H9 (cell line): ENCODE data around the gene TPH1. TPM values are rescaled to one million over a fixed set of nuclear protein-coding genes. Genes with fewer than 3 reads are reported as not detected.

Experiments used
- DNase-seq: peaks from one replicate; pipeline ENCODE4 v3.0.0-alpha.2; 2017
- H2AFZ ChIP-seq: one replicate; pipeline ENCODE4 v1.6.1; 2013; ENCODE audit warnings: mild to moderate bottlenecking, low read length, control low read depth, moderate library complexity
- H2AK5ac ChIP-seq: 2 replicates; pipeline ENCODE4 v1.6.1; 2013; ENCODE audit warnings: low read length, control low read depth, mixed read lengths; ENCODE audit not compliant: insufficient read length
- H2BK120ac ChIP-seq: one replicate; pipeline ENCODE4 v1.6.1; 2013; ENCODE audit warnings: low read depth, mild to moderate bottlenecking, low read length, control low read depth, inconsistent platforms; ENCODE audit not compliant: poor library complexity, severe bottlenecking
- H2BK12ac ChIP-seq: 2 replicates; pipeline ENCODE4 v1.6.1; 2013; ENCODE audit warnings: low read length, control low read depth, mixed read lengths, low read depth; ENCODE audit not compliant: insufficient read length
- H2BK15ac ChIP-seq: 2 replicates; pipeline ENCODE4 v1.6.1; 2013; ENCODE audit warnings: low read depth, low read length, control low read depth
- H2BK20ac ChIP-seq: one replicate; pipeline ENCODE4 v1.6.1; 2013; ENCODE audit warnings: low read depth, mild to moderate bottlenecking, low read length, control low read depth, inconsistent platforms; ENCODE audit not compliant: poor library complexity, severe bottlenecking
- H2BK5ac ChIP-seq: 2 replicates; pipeline ENCODE4 v1.6.1; 2013; ENCODE audit warnings: low read length, control low read depth, mixed read lengths; ENCODE audit not compliant: insufficient read length
- H3K14ac ChIP-seq: 2 replicates; pipeline ENCODE4 v1.6.1; 2013; ENCODE audit warnings: low read length, control low read depth; ENCODE audit not compliant: insufficient read depth
- H3K18ac ChIP-seq: 2 replicates; pipeline ENCODE4 v1.6.1; 2013; ENCODE audit warnings: low read depth, mild to moderate bottlenecking, mixed read lengths, low read length, control low read depth; ENCODE audit not compliant: insufficient read length
- H3K23ac ChIP-seq: 2 replicates; pipeline ENCODE4 v1.6.1; 2013; ENCODE audit warnings: low read length, control low read depth, mixed read lengths, low read depth; ENCODE audit not compliant: insufficient read length
- H3K23me2 ChIP-seq: 2 replicates; pipeline ENCODE4 v1.6.1; 2013; ENCODE audit warnings: low read depth, mild to moderate bottlenecking, mixed read lengths, low read length, control low read depth; ENCODE audit not compliant: insufficient read length, poor library complexity, severe bottlenecking
- H3K27ac ChIP-seq: 2 replicates; pipeline ENCODE4 v1.5.1; 2013; ENCODE audit warnings: low read length, control low read depth, mixed read lengths, low read depth; ENCODE audit not compliant: insufficient read length
- H3K27me3 ChIP-seq: 2 replicates; pipeline ENCODE4 v1.6.1; 2013; ENCODE audit warnings: low read length, control low read depth, inconsistent platforms; ENCODE audit not compliant: insufficient read depth
- H3K4ac ChIP-seq: 2 replicates; pipeline ENCODE4 v1.6.1; 2013; ENCODE audit warnings: low read depth, mild to moderate bottlenecking, control low read depth, inconsistent platforms, low read length, moderate library complexity
- H3K4me1 ChIP-seq: 2 replicates; pipeline ENCODE4 v1.6.1; 2013; ENCODE audit warnings: low read length, control low read depth, inconsistent platforms; ENCODE audit not compliant: insufficient read depth
- H3K4me2 ChIP-seq: 2 replicates; pipeline ENCODE4 v1.6.1; 2013; ENCODE audit warnings: low read length, control low read depth, mixed read lengths; ENCODE audit not compliant: insufficient read length, insufficient read depth
- H3K56ac ChIP-seq: 2 replicates; pipeline ENCODE4 v1.6.1; 2013; ENCODE audit warnings: low read depth, mild to moderate bottlenecking, mixed read lengths, low read length, control low read depth; ENCODE audit not compliant: insufficient read length
- H3K79me1 ChIP-seq: 2 replicates; pipeline ENCODE4 v1.6.1; 2013; ENCODE audit warnings: low read depth, mild to moderate bottlenecking, moderate library complexity, low read length, control low read depth, inconsistent platforms; ENCODE audit not compliant: insufficient read depth, poor library complexity, severe bottlenecking
- H3K79me2 ChIP-seq: 2 replicates; pipeline ENCODE4 v1.6.1; 2013; ENCODE audit warnings: low read length, control low read depth, inconsistent platforms; ENCODE audit not compliant: insufficient read depth
- H3K9ac ChIP-seq: 2 replicates; pipeline ENCODE4 v1.6.1; 2013; ENCODE audit warnings: low read length, control low read depth, mixed read lengths; ENCODE audit not compliant: insufficient read length; ENCODE audit errors: extremely low read depth
- H3K9me3 ChIP-seq: one replicate; pipeline ENCODE4 v1.6.1; 2013; ENCODE audit warnings: low read depth, low read length, inconsistent platforms; ENCODE audit not compliant: control insufficient read depth
- H3T11ph ChIP-seq: one replicate; pipeline ENCODE4 v1.6.1; 2013; ENCODE audit warnings: mild to moderate bottlenecking, low read length, control low read depth, inconsistent platforms
- H4K20me1 ChIP-seq: one replicate; pipeline ENCODE4 v1.6.1; 2013; ENCODE audit not compliant: control insufficient read depth, insufficient read length, insufficient read depth
- H4K5ac ChIP-seq: 2 replicates; pipeline ENCODE4 v1.6.1; 2013; ENCODE audit warnings: low read depth, mild to moderate bottlenecking, mixed read lengths, low read length, control low read depth; ENCODE audit not compliant: insufficient read length
- H4K8ac ChIP-seq: replicated peaks from 2 replicates; pipeline ENCODE4 v1.6.1; 2013; ENCODE audit warnings: low read length, control low read depth, mixed read lengths, low read depth; ENCODE audit not compliant: insufficient read length
- H4K91ac ChIP-seq: 2 replicates; pipeline ENCODE4 v1.6.1; 2013; ENCODE audit warnings: low read depth, mild to moderate bottlenecking, moderate library complexity, mixed read lengths, low read length, control low read depth; ENCODE audit not compliant: insufficient read length
- H3K27ac Mint-ChIP-seq, 3 experiments: 2 replicates in 2 of 3; 3 replicates in 1 of 3; pipeline ENCODE4 v1.8.0; 2020 to 2021; ENCODE audit warnings: mixed read lengths in 3 of 3, mild to moderate bottlenecking in 1 of 3, moderate library complexity in 1 of 3
- H3K27me3 Mint-ChIP-seq: 2 replicates; pipeline ENCODE4 v1.8.0; 2021; ENCODE audit warnings: low read depth, mild to moderate bottlenecking, moderate library complexity, mixed read lengths
- H3K36me3 Mint-ChIP-seq, 3 experiments: 2 replicates in 2 of 3; 3 replicates in 1 of 3; pipeline ENCODE4 v1.8.0; 2020 to 2021; ENCODE audit warnings: low read depth in 3 of 3, mixed read lengths in 3 of 3; ENCODE audit not compliant: insufficient read depth in 1 of 3
- H3K4me1 Mint-ChIP-seq, 2 experiments: 2 replicates each; pipeline ENCODE4 v1.8.0; 2020; ENCODE audit warnings: mixed read lengths in 2 of 2
- H3K4me3 Mint-ChIP-seq, 2 experiments: 2 replicates in 1 of 2; 3 replicates in 1 of 2; pipeline ENCODE4 v1.8.0; 2020 to 2021; ENCODE audit warnings: mild to moderate bottlenecking in 2 of 2, mixed read lengths in 2 of 2, moderate library complexity in 1 of 2
- H3K9me3 Mint-ChIP-seq, 2 experiments: 2 replicates in 1 of 2; 3 replicates in 1 of 2; pipeline ENCODE4 v1.8.0; 2020; ENCODE audit warnings: mild to moderate bottlenecking in 2 of 2, mixed read lengths in 2 of 2, moderate library complexity in 1 of 2
- WGBS: extraction: QIAGEN DNeasy Blood & Tissue Kit; methylation state at CpG from one replicate; pipeline ENCODE4 v1.1.7; 2013; ENCODE audit warnings: missing lambda C conversion rate, low lambda C conversion rate, mixed read lengths; ENCODE audit not compliant: insufficient read length; ENCODE audit errors: extremely low coverage; 5-methylcytosine and 5-hydroxymethylcytosine counted together
- total RNA-seq: library from RNA; stranded (reverse); gene quantifications from 2 replicates; pipeline ENCODE4 v1.2.1, GENCODE V29; 2021
- TF ChIP-seq, protein P1 (sequence below): fragments of 200-600 bp; sonication (generic); conservative IDR thresholded peaks from 3 replicates; pipeline ENCODE4 v1.8.0; 2021; ENCODE audit warnings: antibody characterized with exemption, mild to moderate bottlenecking

The TPH1 gene
- total RNA-seq, 1 experiment from 2014 or later: 0.17 TPM

DNA sequence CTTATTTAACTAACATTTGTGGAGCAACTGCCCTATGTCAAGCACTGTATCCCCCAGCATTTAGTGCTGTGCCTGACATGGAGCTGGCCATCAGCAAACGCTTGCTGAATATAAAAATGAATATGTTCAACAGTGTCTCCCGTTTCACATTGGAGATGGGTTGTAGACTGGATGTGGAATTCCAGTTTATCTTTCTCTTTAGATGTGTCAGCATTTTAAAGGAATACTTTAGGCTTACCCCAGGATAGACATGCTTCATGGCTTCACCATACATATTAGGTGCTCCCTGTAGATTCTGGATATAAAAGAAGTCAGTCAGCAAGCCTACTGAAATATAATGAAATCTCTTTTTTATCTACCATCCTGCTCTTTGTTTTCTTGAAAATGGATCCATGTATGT lies 21.3 kb upstream of the TPH1 start:
- Histone ChIP-seq H3K27ac (no peak overlapping the region), H3K79me1 (no peaks in the 10 kb centered on the region), H3K9me3 (no peaks in the 10 kb centered on the region), H2AK5ac (no peak overlapping the region), H4K20me1 (no peaks in the 10 kb centered on the region), H2BK120ac (no peak overlapping the region), H3K23me2 (no peaks in the 10 kb centered on the region), H4K8ac (no peak overlapping the region), H3K4ac (no peak overlapping the region), H3K18ac (no peak overlapping the region), H3K56ac (no peak overlapping the region), H3K27me3 (no peaks in the 10 kb centered on the region), H3K79me2 (no peaks in the 10 kb centered on the region), H4K5ac (no peak overlapping the region), H3K9ac (no peak overlapping the region), H4K91ac (no peak overlapping the region), H2BK5ac (no peak overlapping the region), H2AFZ (no peak overlapping the region), H2BK15ac (no peak overlapping the region), H3T11ph (no peak overlapping the region), H3K4me2 (no peak overlapping the region), H3K4me1 (no peaks in the 10 kb centered on the region), H3K14ac (no peak overlapping the region), H3K23ac (no peak overlapping the region), H2BK20ac (no peak overlapping the region), H2BK12ac (no peak overlapping the region)
- TF ChIP-seq, protein P1, sequence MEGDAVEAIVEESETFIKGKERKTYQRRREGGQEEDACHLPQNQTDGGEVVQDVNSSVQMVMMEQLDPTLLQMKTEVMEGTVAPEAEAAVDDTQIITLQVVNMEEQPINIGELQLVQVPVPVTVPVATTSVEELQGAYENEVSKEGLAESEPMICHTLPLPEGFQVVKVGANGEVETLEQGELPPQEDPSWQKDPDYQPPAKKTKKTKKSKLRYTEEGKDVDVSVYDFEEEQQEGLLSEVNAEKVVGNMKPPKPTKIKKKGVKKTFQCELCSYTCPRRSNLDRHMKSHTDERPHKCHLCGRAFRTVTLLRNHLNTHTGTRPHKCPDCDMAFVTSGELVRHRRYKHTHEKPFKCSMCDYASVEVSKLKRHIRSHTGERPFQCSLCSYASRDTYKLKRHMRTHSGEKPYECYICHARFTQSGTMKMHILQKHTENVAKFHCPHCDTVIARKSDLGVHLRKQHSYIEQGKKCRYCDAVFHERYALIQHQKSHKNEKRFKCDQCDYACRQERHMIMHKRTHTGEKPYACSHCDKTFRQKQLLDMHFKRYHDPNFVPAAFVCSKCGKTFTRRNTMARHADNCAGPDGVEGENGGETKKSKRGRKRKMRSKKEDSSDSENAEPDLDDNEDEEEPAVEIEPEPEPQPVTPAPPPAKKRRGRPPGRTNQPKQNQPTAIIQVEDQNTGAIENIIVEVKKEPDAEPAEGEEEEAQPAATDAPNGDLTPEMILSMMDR: no peak
- H3K27me3 Mint-ChIP-seq: no peaks in the 10 kb centered on the region
- no peaks in the 10 kb centered on the region for H3K36me3 Mint-ChIP-seq
- WGBS: no CpG with 5 or more reads among the region's 2 CpGs
- DNase-seq: no peak
- no peak overlapping the region for H3K27ac Mint-ChIP-seq
- 0 out of 4 replicates have a peak, but pooled peaks cover 0 to 2% of the 10 kb centered on the region in 2 experiments for H3K4me1 Mint-ChIP-seq
- H3K9me3 Mint-ChIP-seq: no peaks in the 10 kb centered on the region
- no peak overlapping the region for H3K4me3 Mint-ChIP-seq
